OCI-LY7 (cell line): Measurements from ENCODE around the gene TIMM22. TPM values are rescaled to one million over a fixed set of nuclear protein-coding genes. Genes with fewer than 3 reads are reported as not detected.
"Not testable (repeated sequence)": the region's sequence is repeated elsewhere in the genome, so short reads cannot be mapped to it uniquely, and the experiment has no call there.

ENCODE experiments used
- BruUV-seq: library from RNA; stranded (reverse); fragments of 400-500 nt; replicated peaks from 2 replicates; lab custom pipeline; 2021; lab: Mats Ljungman, UMichigan
- CTCF ChIA-PET: fragments of 300-600 bp; sonication (Branson Sonifier 250); formaldehyde crosslinking; loops from one replicate; lab custom pipeline; 2022; ENCODE audit warnings: antibody characterized with exemption; ENCODE audit not compliant: unreplicated experiment; lab: Charles Lee
- POLR2A ChIA-PET: fragments of 300-600 bp; sonication (Branson Sonifier 250); formaldehyde crosslinking; loops from one replicate; lab custom pipeline; 2022; ENCODE audit warnings: antibody characterized with exemption; lab: Charles Lee
- DNase-seq: peaks from one replicate; pipeline ENCODE4 v3.0.0-alpha.2; 2015; ENCODE audit warnings: low spot score
- H2AFZ ChIP-seq: fragments of 200-600 bp; sonication (generic), shearing (Covaris generic); 2 replicates; pipeline ENCODE4 v1.6.1; 2014; ENCODE audit warnings: mild to moderate bottlenecking, antibody characterized with exemption, low read length, moderate library complexity
- H3K27ac ChIP-seq: fragments of 200-600 bp; sonication (generic); 2 replicates; pipeline ENCODE4 v1.5.1; 2014; ENCODE audit warnings: mixed run types, low read depth, mild to moderate bottlenecking, moderate library complexity, low read length, inconsistent platforms; ENCODE audit not compliant: poor library complexity, severe bottlenecking
- H3K36me3 ChIP-seq: fragments of 200-600 bp; sonication (generic); 2 replicates; pipeline ENCODE4 v1.6.1; 2014; ENCODE audit warnings: mild to moderate bottlenecking, antibody characterized with exemption, low read length, moderate library complexity, mixed read lengths; ENCODE audit not compliant: insufficient read depth
- H3K4me1 ChIP-seq: fragments of 200-600 bp; sonication (generic); 2 replicates; pipeline ENCODE4 v1.5.1; 2014; ENCODE audit warnings: mild to moderate bottlenecking, low read length; ENCODE audit not compliant: insufficient read depth, poor library complexity, severe bottlenecking
- H3K4me2 ChIP-seq: fragments of 200-600 bp; sonication (generic); 2 replicates; pipeline ENCODE4 v1.6.1; 2014; ENCODE audit warnings: mild to moderate bottlenecking, low read length
- H3K4me3 ChIP-seq: fragments of 200-600 bp; sonication (generic); 2 replicates; pipeline ENCODE4 v1.5.1; 2014; ENCODE audit warnings: mild to moderate bottlenecking, low read depth, low read length; ENCODE audit not compliant: poor library complexity, severe bottlenecking
- H3K79me2 ChIP-seq: fragments of 200-600 bp; sonication (generic); 2 replicates; pipeline ENCODE4 v1.6.1; 2016; ENCODE audit warnings: low read depth, mild to moderate bottlenecking, low read length, moderate library complexity, mixed read lengths; ENCODE audit not compliant: insufficient read depth
- H3K9me2 ChIP-seq: fragments of 200-600 bp; sonication (generic); 2 replicates; pipeline ENCODE4 v1.6.1; 2016; ENCODE audit warnings: mild to moderate bottlenecking, low read length, mixed read lengths; ENCODE audit not compliant: insufficient read depth
- H3K9me3 ChIP-seq: fragments of 200-600 bp; sonication (generic); 2 replicates; pipeline ENCODE4 v1.6.1; 2014; ENCODE audit warnings: mild to moderate bottlenecking, mixed run types, low read length, mixed read lengths
- H4K20me1 ChIP-seq: fragments of 200-600 bp; sonication (generic); 2 replicates; pipeline ENCODE4 v1.6.1; 2014; ENCODE audit warnings: mild to moderate bottlenecking, antibody characterized with exemption, low read length, moderate library complexity, mixed read lengths; ENCODE audit not compliant: insufficient read depth
- CTCF ChIP-seq: fragments of 200-600 bp; sonication (generic); conservative IDR thresholded peaks from 2 replicates; pipeline ENCODE4 v1.5.1; 2014; ENCODE audit warnings: mild to moderate bottlenecking, antibody characterized with exemption, low read length, moderate library complexity, mixed read lengths
- EZH2phosphoT487 ChIP-seq: fragments of 200-600 bp; sonication (generic); IDR thresholded peaks from 2 replicates; pipeline ENCODE4 v1.6.1; 2018; ENCODE audit warnings: low read depth, borderline replicate concordance, mild to moderate bottlenecking, mixed run types, antibody characterized with exemption, low read length, moderate library complexity, mixed read lengths
- intact Hi-C: fragments of 100-400 bp; cut with micrococcal nuclease; formaldehyde crosslinking; loops from one replicate; pipeline ENCODE4 v1.10.0; 2022; ENCODE audit not compliant: unreplicated experiment
- total RNA-seq, 2 experiments: library from RNA; depleted of rRNA in 1 of 2; stranded (reverse); fragments of >200 nt in 1 of 2; shearing (Covaris generic) in 1 of 2; gene quantifications; 2 replicates each; pipeline ENCODE4 v1.2.3, GENCODE V29; 2014 to 2022

Gene TIMM22
- total RNA-seq, 2 experiments from 2014 or later, result 13.8 to 15.7 TPM

DNA sequence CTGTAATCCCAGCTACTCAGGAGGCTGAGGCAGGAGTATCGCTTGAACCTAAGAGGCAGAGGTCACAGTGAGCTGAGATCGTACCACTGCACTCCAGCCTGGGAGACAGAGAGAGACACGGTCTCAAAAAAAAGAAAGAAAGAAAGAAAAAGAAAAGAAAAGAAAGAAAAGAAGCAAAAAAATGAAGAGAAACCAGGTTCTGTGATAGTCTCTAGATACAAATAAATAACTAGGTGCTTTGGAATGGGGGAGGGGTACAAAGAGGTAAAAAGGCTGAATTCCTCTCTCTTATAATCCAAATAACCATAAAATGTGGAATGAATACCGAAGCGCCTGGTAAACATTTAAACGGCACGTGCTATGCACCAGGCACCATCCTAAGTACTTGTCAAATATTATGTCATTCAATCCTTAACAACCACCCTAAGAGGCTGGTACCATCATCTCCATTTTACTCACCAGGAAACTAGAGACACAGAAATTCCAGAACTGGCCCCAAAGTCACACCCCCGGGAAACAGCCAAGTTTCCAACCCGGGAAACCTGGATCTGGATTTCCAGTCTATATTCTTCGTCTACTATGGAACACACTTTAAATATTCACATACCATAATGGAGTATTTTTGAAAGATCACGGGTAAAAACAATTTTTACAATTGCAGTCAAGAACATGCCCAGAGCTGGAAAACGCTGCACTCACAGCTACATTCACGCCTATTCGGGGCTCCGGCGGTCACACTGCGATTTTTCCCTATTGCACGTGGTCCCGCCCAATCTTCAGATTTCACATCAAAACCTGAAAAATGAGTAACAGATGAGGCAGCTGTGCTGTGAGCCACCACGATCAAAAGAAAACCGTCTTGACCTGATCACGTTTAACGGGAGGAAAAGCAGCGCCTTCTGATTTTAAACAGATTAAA is 27.9 kb upstream of the TIMM22 start:
- CTCF ChIA-PET, result interaction anchor here (1.0 kb wide), 1 partner anchor 12 kb away, joined by 3 read pairs; no protein-coding TSS in a partner anchor

DNA sequence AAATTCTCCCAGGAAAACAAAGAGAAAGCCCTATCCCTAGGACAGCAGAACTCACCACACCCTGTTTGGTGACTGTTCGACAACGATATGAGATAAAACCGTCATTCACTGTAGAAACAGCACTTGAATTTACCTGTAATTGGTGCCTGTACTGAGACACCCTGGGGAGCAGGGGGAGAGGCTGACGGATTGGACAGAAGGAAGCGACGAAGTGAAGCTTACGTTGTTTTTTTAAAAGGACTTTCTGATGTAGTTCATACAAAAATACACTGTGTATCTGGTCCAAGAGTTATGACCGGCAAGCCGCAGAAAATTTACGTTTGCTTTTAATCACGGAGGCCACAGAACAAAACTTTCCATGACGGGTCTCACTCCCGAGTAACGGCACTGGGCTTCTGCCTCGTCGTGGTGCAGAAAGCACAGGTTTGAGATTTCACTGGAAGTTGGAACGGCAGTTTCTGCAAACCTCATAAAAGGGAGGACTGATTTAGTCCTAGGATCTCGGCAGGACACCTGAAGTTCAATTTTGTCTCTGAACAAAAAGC is 27.0 kb upstream of the TIMM22 start:
- Histone ChIP-seq H3K9me3 (no peaks in the 10 kb centered on the region), H4K20me1 (no peaks in the 10 kb centered on the region), H3K9me2 (no peaks in the 10 kb centered on the region), H3K27ac (no peak overlapping the region), H3K4me3 (no peak overlapping the region), H3K4me1 (no peaks in the 10 kb centered on the region), H3K79me2 (no peaks in the 10 kb centered on the region), H3K4me2 (no peak overlapping the region), H2AFZ (no peak overlapping the region), H3K36me3 (no peaks in the 10 kb centered on the region)
- DNase-seq, result no peak
- POLR2A ChIA-PET, result no interaction called here
- CTCF ChIA-PET, result no interaction called here
- intact Hi-C loops, result no loop called here
- no peak for TF ChIP-seq CTCF
- no peak for TF ChIP-seq EZH2phosphoT487
- BruUV-seq, result no TSS peak

More for the DNA sequence above, 27.9 kb upstream of the TIMM22 start:
- Histone ChIP-seq H3K9me2 (no peaks in the 10 kb centered on the region), H3K4me1 (no peaks in the 10 kb centered on the region), H4K20me1 (no peaks in the 10 kb centered on the region), H3K4me3 (no peak overlapping the region), H3K79me2 (no peaks in the 10 kb centered on the region), H3K4me2 (no peak overlapping the region), H3K27ac (no peak overlapping the region), H3K36me3 (no peaks in the 10 kb centered on the region), H2AFZ (no peak overlapping the region), H3K9me3 (no peaks in the 10 kb centered on the region)
- POLR2A ChIA-PET, result no interaction called here
- TF ChIP-seq EZH2phosphoT487 (no peak), CTCF (no peak)
- no peak for DNase-seq
- no TSS peak for BruUV-seq
- intact Hi-C loops, result no loop called here

DNA sequence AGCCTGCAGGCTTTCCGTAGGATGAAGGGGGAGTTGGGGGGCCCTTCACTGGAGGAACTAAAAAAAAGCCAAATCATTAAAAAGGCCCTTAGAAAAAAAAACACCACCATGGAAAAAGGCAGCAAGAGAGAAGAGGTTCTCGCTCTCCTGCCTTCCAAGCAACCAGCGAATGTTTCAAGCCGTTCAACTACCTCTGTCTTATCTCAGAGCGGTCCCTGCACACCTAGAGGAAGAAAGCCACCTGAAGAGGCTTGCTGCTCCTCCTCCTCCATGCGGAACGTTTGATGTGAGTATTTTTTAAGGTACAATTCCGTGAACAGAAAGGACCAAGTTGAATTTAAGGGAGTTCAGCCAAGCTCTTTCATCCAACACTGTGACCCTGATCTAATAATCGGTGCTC is 26.6 kb upstream of the TIMM22 start:
- intact Hi-C loops, result no loop called here
- Histone ChIP-seq H3K9me3 (no peaks in the 10 kb centered on the region), H4K20me1 (no peaks in the 10 kb centered on the region), H3K36me3 (no peaks in the 10 kb centered on the region), H3K9me2 (no peaks in the 10 kb centered on the region), H3K4me3 (no peak overlapping the region), H3K4me2 (no peak overlapping the region), H3K4me1 (no peaks in the 10 kb centered on the region), H3K27ac (no peak overlapping the region), H3K79me2 (no peaks in the 10 kb centered on the region), H2AFZ (no peak overlapping the region)
- no peak for DNase-seq
- CTCF ChIA-PET, result no interaction called here
- BruUV-seq, result no TSS peak
- TF ChIP-seq CTCF (no peak), EZH2phosphoT487 (no peak)
- POLR2A ChIA-PET, result no interaction called here

- H4K20me1 ChIP-seq, BruUV-seq, H3K27ac ChIP-seq, H3K36me3 ChIP-seq, H3K9me3 ChIP-seq, H3K9me2 ChIP-seq, H3K4me1 ChIP-seq, H3K79me2 ChIP-seq, intact Hi-C loops, DNase-seq, CTCF ChIA-PET, POLR2A ChIA-PET, H2AFZ ChIP-seq, H3K4me3 ChIP-seq, H3K4me2 ChIP-seq: not testable (repeated sequence)
These were observed 25.1 kb upstream of the TIMM22 start for GRCh38 chr17:971861-972260.
